NT2/D1 (cell line): ENCODE results near the gene GRID2IP.
A peak's percentile ranks its signal among the peaks of the same experiment; 100 is the strongest.

Experiments used
- DNase-seq: peaks from one replicate; pipeline ENCODE4 v3.0.0-alpha.2; 2011; ENCODE audit warnings: low read depth, low spot score
- H3K27me3 ChIP-seq: 2 replicates; pipeline ENCODE4 v1.6.0; 2011; ENCODE audit warnings: mild to moderate bottlenecking; ENCODE audit not compliant: insufficient read length, insufficient read depth
- H3K36me3 ChIP-seq: 2 replicates; pipeline ENCODE4 v1.6.1; 2011; ENCODE audit warnings: mild to moderate bottlenecking, low read length, mixed read lengths; ENCODE audit not compliant: insufficient read depth, insufficient read length
- H3K4me1 ChIP-seq: 2 replicates; pipeline ENCODE4 v1.5.1; 2011; ENCODE audit not compliant: insufficient read depth, insufficient read length
- H3K4me3 ChIP-seq: 2 replicates; pipeline ENCODE4 v1.5.1; 2011; ENCODE audit warnings: low read depth; ENCODE audit not compliant: insufficient read length
- H3K9ac ChIP-seq: 2 replicates; pipeline ENCODE4 v1.6.0; 2011; ENCODE audit warnings: low read depth; ENCODE audit not compliant: insufficient read length
- H3K9me3 ChIP-seq: 2 replicates; pipeline ENCODE4 v1.5.1; 2011; ENCODE audit warnings: mild to moderate bottlenecking, low read length; ENCODE audit not compliant: insufficient read depth
- SUZ12 ChIP-seq: IDR thresholded peaks from 2 replicates; pipeline ENCODE4 v1.6.1; 2011; ENCODE audit not compliant: insufficient read length, insufficient read depth; ENCODE audit errors: extremely low read depth
- YY1 ChIP-seq: IDR thresholded peaks from 2 replicates; pipeline ENCODE4 v1.6.1; 2011; ENCODE audit not compliant: insufficient read length, insufficient read depth
- ZNF274 ChIP-seq: IDR thresholded peaks from 2 replicates; pipeline ENCODE4 v1.6.1; 2011; ENCODE audit warnings: mild to moderate bottlenecking, low read depth, low read length

GRID2IP gene

GRCh38 chr7:6571160-6571779 is 20.0 kb upstream of the GRID2IP start:
- no peak for DNase-seq
- H3K4me3 ChIP-seq: no peak overlapping the region
- no peaks in the 10 kb centered on the region for H3K27me3 ChIP-seq
- peaks cover under 1% of the 10 kb centered on the region for H3K4me1 ChIP-seq
- TF ChIP-seq SUZ12: no peak
- TF ChIP-seq YY1: no peak
- no peak for TF ChIP-seq ZNF274
- no peaks in the 10 kb centered on the region for H3K36me3 ChIP-seq
- peaks cover 8% of the 10 kb centered on the region; the same call in 1 of the 2 replicates for H3K9me3 ChIP-seq
- H3K9ac ChIP-seq: no peak overlapping the region

- no peak for DNase-seq
- Histone ChIP-seq H3K9me3 (peaks cover 8% of the 10 kb centered on the region; the same call in 1 of the 2 replicates), H3K27me3 (no peaks in the 10 kb centered on the region), H3K4me1 (no peaks in the 10 kb centered on the region), H3K4me3 (no peak overlapping the region), H3K9ac (no peak overlapping the region), H3K36me3 (no peaks in the 10 kb centered on the region)
- TF ChIP-seq YY1: no peak
- TF ChIP-seq ZNF274: no peak
- no peak for TF ChIP-seq SUZ12
Observed at GRCh38 chr7:6567886-6568285, 16.6 kb upstream of the GRID2IP start.

GRCh38 chr7:6565655-6566054 is 14.4 kb upstream of the GRID2IP start:
- Histone ChIP-seq H3K4me3 (no peak overlapping the region), H3K27me3 (no peaks in the 10 kb centered on the region), H3K4me1 (no peaks in the 10 kb centered on the region), H3K9me3 (peaks cover 8% of the 10 kb centered on the region; the same call in 1 of the 2 replicates), H3K9ac (no peak overlapping the region), H3K36me3 (no peaks in the 10 kb centered on the region)
- DNase-seq: no peak
- no peak for TF ChIP-seq SUZ12
- TF ChIP-seq YY1: no peak
- no peak for TF ChIP-seq ZNF274

DNA sequence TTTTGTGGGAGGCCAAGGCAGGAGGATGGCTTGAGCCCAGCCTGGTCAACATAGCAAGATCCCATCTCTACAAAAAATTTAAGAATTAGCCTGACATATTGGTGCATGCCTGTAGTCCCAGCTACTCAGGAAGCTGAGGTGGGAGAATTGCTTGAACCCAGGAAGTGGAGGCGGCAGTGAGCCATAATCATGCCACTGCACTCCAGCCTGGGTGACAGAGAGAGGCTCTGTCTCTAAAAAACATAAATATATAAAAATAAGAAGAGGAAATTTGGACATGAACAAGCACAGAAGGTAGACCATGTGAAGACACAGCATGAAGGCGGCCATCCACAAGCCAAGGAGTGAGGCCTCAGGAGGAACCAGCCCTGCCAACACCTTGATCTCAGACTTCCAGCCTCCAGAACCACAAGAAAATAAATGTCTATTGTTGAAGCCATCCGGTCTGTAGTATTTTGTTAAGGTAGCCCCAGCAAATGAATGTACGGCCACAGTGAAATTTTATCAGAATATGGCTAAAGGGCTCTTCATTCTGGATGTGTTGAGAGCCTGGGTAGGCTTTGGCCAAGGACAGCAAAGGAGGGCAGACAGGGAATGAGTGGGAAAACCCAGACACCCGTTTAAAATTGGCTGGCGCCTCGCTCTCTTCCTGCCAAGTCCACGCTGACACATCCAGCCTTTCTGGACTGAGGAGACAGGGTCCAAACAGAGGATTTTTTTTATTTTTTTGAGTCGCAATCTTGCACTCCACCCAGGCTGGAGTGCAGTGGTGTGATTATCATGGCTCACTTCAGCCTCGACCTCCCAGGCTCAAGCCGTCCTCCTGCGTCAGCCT is 12.9 kb upstream of the GRID2IP start:
- no peaks in the 10 kb centered on the region for H3K27me3 ChIP-seq

GRCh38 chr7:6562106-6562505 is 10.8 kb upstream of the GRID2IP start:
- no peak overlapping the region for H3K9ac ChIP-seq
- peaks cover 4% of the 10 kb centered on the region for H3K4me1 ChIP-seq
- H3K4me3 ChIP-seq: no peak overlapping the region
- TF ChIP-seq SUZ12: no peak
- no peak for TF ChIP-seq ZNF274
- no peak for TF ChIP-seq YY1
- no peaks in the 10 kb centered on the region for H3K36me3 ChIP-seq
- no peaks in the 10 kb centered on the region for H3K9me3 ChIP-seq
- H3K27me3 ChIP-seq: no peaks in the 10 kb centered on the region
- no peak for DNase-seq

More for the DNA sequence above, 12.9 kb upstream of the GRID2IP start:
- no peak for DNase-seq
- peaks cover under 1% of the 10 kb centered on the region; the same call in 1 of the 2 replicates for H3K9me3 ChIP-seq
- H3K9ac ChIP-seq: no peak overlapping the region
- peaks cover 4% of the 10 kb centered on the region for H3K4me1 ChIP-seq
- no peaks in the 10 kb centered on the region for H3K36me3 ChIP-seq
- no peak overlapping the region for H3K4me3 ChIP-seq
- TF ChIP-seq SUZ12 (no peak), ZNF274 (no peak), YY1 (no peak)

GRCh38 chr7:6559896-6560295 is 8.6 kb upstream of the GRID2IP start:
- TF ChIP-seq ZNF274 (no peak), SUZ12 (no peak), YY1 (no peak)
- Histone ChIP-seq H3K9ac (no peak overlapping the region), H3K4me3 (no peak overlapping the region), H3K4me1 (peaks cover 4% of the 10 kb centered on the region), H3K36me3 (no peaks in the 10 kb centered on the region), H3K9me3 (no peaks in the 10 kb centered on the region), H3K27me3 (no peaks in the 10 kb centered on the region)
- no peak for DNase-seq

GRCh38 chr7:6558837-6559236 is 7.6 kb upstream of the GRID2IP start:
- H3K4me1 ChIP-seq: peaks cover 4% of the 10 kb centered on the region
- no peak overlapping the region for H3K4me3 ChIP-seq
- H3K9ac ChIP-seq: no peak overlapping the region
- no peaks in the 10 kb centered on the region for H3K36me3 ChIP-seq
- no peaks in the 10 kb centered on the region for H3K9me3 ChIP-seq
- TF ChIP-seq YY1 (no peak), ZNF274 (no peak), SUZ12 (no peak)
- DNase-seq: peak; percentile 51
- H3K27me3 ChIP-seq: no peaks in the 10 kb centered on the region
